Stimulated activated CD4-positive, alpha-beta T cell treated with anti-CD3 and anti-CD28 coated beads, Interleukin-1b, Interleukin-23, amount 100 ng/mL, for 48 hours (primary cell): Measurements from ENCODE around the gene IL36B.
"Not testable (repeated sequence)": the region's sequence is repeated elsewhere in the genome, so short reads cannot be mapped to it uniquely, and the experiment has no call there.

Experiments used
- DNase-seq: peaks from one replicate; pipeline ENCODE4 v3.0.0-alpha.2; 2020

IL36B gene

DNA sequence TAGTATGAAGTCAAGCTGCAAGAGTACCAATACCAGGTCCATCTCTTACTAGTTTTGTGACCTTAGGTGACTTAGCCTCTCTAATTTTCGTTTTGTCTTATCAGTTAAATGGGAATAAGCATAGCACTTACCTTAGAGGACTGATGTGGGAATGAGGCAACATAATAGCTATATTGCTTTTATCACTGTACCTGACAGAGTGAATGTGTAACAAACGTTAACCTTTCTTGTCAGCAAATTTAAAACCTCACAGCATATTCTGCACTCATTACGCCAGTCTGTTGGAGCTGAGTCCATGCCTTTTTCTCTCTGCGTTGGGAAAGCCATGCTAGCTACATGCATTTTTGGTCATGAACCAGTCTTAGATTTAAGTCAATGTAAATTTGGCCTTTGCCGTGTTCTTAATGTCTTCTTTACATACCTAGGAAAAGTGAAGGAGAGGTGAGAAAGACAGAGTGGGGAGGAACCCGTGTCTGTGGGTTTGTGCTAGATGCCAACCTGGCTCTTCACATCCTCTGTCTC, at the start of gene IL36B:
Gene IL36B (minus strand): TSS at position 472 of the 522 bp plus-strand sequence.
- no peak for DNase-seq

DNA sequence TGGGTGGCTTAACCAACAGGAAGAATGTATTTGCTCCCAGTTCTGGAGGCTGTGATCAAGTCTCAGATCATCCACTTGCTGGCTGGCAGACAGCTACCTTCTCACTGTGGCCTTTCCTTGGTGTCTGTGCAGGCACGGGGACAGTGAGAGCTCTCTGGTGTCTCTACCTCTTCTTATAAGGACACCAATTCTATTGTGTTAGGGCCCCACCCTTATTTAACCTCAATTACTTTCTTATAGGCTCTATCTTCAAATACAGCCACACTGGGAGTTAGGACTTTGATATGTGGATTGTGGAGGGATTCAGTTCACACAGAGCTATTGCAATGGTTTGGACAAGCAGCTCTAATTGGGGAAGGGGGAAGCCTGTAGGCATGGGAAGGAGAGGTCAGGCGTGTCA, 49.5 kb upstream of the IL36B start:
- no peak for DNase-seq

DNA sequence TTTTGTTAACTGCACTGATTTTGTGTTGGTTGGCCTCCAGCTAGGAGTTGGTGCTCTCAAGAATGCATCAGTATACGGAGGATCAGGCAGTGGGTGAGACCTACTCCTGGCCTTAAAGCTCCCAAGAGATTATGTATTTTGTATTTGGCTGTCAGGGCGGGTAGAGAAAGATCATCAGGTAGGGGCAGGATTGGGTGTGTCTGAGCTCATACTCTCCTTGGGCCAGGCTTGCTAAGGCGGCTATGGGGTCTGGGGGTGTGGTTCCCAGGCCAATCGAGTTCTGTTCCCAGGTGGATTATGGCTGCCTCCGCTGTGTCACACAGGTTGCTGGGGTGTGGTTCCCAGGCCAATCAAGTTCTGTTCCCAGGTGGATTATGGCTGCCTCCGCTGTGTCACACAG, 45.9 kb upstream of the IL36B start:
- DNase-seq: no peak

- DNase-seq: no peak
These were observed 45.4 kb upstream of the IL36B start for GRCh38 chr2:113098041-113098440.

DNA sequence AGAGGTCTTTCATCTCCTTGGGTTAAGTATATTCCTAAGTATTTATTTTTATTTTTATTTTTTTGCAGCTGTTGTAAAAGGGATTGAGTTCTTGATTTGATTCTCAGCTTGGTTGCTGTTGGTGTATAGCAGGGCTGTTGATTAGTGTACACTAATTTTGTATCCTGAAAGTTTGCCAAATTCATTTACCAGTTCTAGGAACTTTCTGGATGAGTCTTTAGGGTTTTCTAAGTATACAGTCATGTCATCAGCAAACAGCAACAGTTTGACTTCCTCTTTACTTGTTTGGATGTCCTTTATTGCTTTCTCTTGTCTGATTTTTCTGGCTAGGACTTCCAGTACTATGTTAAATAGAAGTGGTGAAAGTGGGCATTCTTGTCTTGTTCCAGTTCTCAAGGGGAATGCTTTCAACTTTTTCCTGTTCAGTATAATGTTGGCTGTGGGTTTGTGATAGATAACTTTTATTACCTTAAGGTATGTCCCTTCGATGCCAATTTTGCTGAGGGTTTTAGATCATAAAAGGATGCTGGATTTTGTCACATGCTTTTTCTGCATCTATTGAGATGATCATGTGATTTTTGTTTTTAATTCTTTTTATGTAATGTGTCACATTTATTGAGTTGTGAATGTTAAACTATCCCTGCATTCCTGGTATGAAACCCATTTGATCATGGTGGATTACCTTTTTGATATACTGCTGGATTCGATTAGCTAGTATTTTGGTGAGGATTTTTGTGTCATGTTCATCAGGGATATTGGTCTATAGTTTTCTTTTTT, 44.4 kb upstream of the IL36B start:
- not testable (repeated sequence) for DNase-seq

DNA sequence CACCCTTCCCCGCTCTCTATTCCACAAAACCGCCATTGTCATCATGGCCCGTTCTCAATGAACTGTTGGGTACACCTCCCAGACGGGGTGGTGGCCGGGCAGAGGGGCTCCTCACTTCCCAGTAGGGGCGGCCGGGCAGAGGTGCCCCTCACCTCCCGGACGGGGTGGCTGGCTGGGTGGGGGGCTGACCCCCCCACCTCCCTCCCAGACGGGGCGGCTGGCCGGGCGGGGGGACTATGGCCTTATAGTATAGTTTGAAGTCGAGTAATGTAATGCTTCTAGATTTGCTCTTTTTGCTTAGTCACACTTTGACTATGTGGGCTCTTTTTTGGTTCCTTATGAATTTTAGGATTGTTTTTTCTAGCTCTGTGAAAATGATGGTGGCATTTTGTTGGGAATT, 43.6 kb upstream of the IL36B start:
- not testable (repeated sequence) for DNase-seq

DNA sequence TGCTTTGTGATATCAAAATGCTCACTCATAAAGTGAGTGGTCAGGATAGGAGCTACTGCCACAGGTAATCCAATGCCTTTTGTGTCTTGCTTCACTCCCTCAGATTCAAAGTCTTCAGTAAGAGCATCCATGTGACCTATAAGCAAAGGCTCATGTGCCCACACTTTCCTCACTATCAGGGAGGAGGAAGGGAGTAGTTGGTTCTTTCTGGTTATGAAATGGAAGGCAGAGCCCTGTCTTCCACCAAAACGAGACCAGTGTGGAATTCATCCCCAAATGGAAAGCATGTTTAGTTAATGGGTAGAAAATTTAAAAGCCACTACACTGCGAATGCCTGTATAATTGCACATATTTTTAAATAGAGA, 40.9 kb upstream of the IL36B start:
- no peak for DNase-seq

GRCh38 chr2:113092864-113093612, 40.4 kb upstream of the IL36B start:
- no peak for DNase-seq

DNA sequence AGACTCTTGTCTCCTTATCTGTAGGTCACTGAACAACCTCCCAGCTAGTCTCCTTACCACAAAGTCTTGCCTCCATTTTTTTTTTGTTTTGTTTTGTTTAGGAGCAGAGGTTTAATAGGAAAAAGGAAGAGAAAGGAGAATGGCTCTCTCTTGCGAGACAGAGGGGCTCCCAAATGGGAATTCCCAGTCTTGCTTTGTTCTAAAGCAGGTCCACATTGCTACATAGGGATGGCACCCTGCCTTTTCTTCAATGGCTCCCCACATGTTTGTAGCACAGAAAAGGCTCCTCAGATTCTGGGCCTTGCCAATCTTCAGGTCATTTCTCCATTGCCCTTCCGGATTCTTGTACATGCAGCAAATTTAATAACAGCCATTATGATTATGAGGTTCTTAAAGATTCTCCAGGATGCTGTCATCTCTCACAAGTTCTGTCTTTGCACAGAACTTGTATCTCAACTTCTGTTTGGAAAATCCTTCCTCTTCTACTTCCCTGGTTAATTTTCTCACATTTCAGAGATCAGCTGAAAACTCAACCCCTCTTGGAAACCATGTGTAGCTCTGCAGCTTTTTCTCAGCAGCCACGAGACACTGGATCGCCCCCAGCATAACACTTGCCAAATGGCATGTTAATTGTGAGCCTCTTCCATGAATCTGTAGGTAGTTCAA, 38.7 kb upstream of the IL36B start:
- no peak for DNase-seq

DNA sequence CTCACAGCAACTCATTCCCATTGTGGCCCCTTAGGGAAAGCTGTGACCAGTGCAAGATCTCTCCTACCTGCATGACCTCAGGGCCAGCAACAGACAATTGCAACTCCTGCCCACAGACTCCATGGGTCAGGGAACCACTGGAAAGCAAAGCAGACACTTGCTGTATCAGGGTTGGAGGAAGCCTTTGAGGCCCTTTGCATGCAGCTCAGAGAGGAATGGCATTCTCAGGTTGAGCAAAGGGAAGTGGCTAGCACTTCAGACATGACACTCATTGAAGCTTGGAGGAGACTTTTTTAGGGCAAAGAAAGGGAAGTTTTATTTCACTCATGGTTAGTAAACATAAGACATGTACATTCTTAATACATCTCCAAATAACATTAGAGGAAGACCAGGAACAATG, 37.2 kb upstream of the IL36B start:
- DNase-seq: no peak

DNA sequence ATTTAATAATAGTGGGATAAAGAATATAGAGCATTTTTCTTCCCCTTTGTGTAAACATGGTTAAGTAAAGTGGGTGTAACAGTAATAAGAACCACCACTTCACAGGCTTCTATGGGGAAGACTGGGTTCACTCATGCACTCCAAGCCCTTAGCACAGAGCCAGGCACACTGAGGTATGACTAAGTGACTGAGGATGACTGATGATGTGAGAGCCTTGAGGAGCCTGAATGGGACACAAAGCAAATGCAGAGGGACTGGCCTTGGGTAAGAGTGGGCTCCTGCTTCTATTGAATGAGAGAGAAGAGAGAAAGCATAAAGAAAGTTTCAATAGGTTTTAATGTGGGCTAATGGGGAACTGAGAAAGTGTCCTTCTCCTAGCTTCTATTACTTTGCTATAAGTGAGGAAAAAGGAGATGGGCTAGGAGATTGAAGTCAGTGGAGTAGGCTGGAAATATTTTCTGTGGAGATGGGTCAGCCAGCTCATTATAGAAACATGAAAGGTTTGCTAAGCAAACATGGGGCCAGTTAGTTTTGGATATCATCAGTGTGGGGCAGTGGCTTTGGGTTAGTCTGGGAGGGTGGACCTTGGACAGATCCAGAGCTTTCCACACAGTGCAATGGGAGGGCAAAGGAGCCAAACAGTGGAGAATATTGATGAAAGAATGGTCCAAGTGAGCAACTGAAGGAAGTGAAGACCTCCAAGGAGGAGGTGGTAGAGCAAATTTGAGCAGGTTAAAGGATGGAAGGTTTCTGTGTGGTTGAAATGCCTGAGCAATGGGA, 35.7 kb upstream of the IL36B start:
- DNase-seq: no peak

GRCh38 chr2:113085542-113085941, 32.9 kb upstream of the IL36B start:
- DNase-seq: no peak

DNA sequence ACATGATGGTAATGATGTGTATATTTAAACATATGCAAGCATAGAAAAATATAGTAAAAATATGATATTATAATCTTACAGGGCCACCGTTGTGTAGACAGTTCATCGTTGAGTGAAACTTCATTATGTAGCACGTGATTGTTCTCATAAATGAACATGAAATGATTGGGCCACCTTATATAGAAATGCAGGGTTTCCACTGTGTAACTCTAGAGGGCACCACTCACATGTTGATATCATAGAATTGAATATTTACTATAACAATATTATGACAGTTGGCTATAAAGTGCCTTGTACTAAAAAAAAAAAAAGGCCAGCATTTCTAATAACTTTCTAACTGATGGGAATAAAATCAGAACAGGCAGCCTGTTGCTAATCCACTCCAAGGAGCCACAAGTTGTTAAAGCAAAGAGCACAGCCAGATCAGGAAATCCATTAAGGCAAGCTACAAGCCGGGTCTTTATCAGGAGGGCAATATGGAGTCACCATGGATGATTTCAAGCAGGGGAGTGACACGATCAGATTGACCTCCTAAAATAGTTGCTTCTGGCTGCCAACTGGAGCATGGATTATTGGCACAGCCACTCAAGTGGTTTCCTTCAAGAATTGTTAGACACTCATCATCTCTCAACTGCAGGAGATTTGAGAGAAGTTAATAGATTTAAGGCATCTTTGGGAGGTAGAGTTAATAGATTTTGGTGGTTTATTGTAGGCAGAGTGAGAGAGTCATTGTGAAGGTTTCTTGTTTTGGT, 31.8 kb upstream of the IL36B start:
- no peak for DNase-seq

DNA sequence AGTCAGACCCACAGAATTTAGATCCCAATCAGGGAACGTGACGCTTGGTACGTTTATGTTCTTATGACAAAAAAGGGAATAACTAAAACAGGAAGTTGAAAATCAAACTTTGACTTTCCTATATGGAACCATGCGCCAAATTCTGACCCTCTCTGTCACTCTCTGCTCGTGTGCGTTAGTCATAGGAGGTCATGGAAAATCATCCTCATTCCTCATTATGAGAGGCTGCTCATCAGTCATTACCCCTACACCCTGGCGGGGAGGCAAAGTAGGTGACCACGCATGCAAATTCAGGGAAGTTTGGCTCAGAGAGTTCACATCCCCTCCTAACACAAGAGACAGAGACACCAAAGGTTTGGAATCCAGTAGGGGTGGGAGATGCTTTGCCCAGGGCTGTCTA, 30.6 kb upstream of the IL36B start:
- peak; percentile 41 for DNase-seq

- DNase-seq: no peak
These were observed 29.0 kb upstream of the IL36B start for GRCh38 chr2:113081488-113082210.

DNA sequence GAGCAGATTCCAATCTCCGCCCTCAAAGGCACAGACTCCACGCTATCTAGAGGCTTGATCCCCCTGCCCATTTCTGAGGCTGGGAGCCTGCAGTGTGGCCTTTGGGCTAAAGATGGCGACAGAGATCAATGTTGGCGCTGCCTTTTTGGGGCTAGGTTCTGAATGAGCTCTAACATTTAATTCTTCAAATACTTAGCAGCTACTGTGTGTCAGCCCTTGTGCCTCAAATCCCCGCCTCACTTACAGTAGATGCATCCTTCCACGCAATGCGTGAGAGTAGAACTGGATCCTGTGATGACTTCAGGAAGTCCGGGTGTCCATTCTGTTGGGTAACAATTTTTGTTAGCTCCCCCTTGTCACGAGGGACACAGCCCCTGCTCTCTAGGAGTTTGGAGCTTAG, 27.5 kb upstream of the IL36B start:
- DNase-seq: peak; percentile 56

DNA sequence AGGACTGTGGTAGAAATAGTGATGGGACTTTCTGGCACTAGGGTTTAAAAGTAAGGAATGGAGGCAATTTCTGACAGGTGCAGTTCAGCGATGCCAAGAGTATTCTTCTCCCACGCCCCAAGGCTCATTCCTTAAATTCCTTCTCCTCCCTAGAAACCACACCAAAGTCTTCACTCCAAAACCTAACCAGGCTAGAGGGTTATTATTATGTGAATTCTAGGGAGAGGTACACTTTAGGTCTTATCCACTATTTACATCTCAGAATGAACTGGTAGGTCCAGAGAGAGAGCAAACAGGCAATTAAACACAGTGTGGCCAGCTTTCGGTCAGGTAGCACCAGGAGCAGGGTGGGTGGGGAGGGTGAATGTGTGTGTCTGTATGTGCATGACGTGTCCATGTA, 26.5 kb upstream of the IL36B start:
- no peak for DNase-seq

GRCh38 chr2:113078350-113078839, 25.7 kb upstream of the IL36B start:
- no peak for DNase-seq

- DNase-seq: no peak
These were observed 25.3 kb upstream of the IL36B start for GRCh38 chr2:113077921-113078320.

DNA sequence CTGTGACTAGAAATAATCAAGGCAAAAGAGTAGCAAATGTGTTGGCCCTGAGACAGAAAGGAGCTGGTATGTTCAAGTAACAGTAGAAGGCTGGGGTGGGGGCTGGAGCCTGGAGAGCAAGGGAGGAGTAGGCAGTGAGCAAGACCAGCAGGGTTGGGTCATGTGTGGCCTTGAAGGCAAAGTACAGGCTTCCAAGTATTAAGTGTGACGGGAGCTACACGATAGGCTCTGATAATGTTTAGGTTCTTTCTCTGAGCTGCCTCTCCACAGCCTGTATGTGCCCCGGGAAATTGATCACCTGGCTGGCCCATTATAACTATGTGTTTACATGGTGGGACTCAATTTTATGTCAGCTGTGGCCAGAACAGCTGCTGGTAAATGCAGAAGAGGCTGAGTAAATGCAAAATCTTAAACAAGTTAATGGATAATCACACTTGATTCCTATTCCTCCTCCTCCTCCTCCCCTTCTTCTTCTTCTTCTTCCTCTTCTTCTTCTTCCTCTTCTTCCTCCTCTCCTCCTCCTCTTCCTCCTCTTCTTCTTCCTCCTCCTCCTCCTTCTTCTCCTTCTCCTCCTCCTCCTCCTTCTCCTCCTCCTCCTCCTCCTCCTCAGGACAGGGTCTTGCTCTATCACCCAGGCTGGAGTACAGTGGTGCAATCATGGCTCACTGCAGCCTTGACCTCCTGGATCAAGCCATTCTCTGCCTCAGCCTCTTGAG, 24.4 kb upstream of the IL36B start:
- no peak for DNase-seq

DNA sequence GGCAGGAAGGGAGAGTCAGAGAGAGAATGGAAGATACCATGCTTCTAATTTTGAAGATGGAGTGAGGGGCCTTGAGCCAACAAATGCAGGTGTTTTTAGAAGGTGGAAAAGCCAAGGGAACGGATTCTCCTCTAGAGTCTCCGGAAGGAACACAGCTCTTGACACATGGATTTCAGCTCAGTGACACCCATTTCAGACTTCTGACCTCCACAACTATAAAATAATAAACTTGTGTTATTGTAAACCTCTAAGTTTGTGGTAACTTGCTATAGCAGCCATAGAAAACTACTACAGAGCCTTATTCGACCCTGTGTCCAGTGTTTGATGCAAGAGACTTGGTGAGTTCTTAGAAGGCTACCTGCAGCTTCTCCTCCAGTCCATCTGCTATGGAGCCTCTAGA, 22.9 kb upstream of the IL36B start:
- no peak for DNase-seq
